HG03108 (cell line): ENCODE measurements around the gene MRFAP1.
"Not testable (repeated sequence)": the region's sequence is repeated elsewhere in the genome, so short reads cannot be mapped to it uniquely, and the experiment has no call there.

Experiments
- ATAC-seq: cut with Tn5 transposase; IDR thresholded peaks from one replicate; pipeline ENCODE4 v1.9.1; 2021; ENCODE audit warnings: moderate library complexity; ENCODE audit not compliant: unreplicated experiment

MRFAP1 gene

GRCh38 chr4:6663596-6664393, 23.3 kb downstream of the MRFAP1 start:
- no peak for ATAC-seq

GRCh38 chr4:6665320-6665654, 24.8 kb downstream of the MRFAP1 start:
- no peak for ATAC-seq

GRCh38 chr4:6668391-6668790, 27.9 kb downstream of the MRFAP1 start:
- ATAC-seq = no peak

GRCh38 chr4:6671648-6672047, 31.2 kb downstream of the MRFAP1 start:
- no peak for ATAC-seq

GRCh38 chr4:6672131-6672530, 31.6 kb downstream of the MRFAP1 start:
- no peak for ATAC-seq

GRCh38 chr4:6672541-6673190, 32.2 kb downstream of the MRFAP1 start:
- ATAC-seq = not testable (repeated sequence)

- not testable (repeated sequence) for ATAC-seq
Measured at GRCh38 chr4:6673191-6673659, 32.7 kb downstream of the MRFAP1 start.

- ATAC-seq = peak; percentile 63
Measured at GRCh38 chr4:6673660-6674499, 33.4 kb downstream of the MRFAP1 start.

GRCh38 chr4:6674500-6675149, 34.1 kb downstream of the MRFAP1 start:
- peak; percentile 38 for ATAC-seq

GRCh38 chr4:6676722-6677558, 36.5 kb downstream of the MRFAP1 start:
- no peak for ATAC-seq

GRCh38 chr4:6680372-6681034, 40.0 kb downstream of the MRFAP1 start:
- ATAC-seq = no peak

- no peak for ATAC-seq
Measured at GRCh38 chr4:6681191-6681590, 40.7 kb downstream of the MRFAP1 start.

GRCh38 chr4:6682862-6683590, 42.5 kb downstream of the MRFAP1 start:
- ATAC-seq = no peak

GRCh38 chr4:6684656-6685055, 44.2 kb downstream of the MRFAP1 start:
- ATAC-seq = no peak

- no peak for ATAC-seq
Measured at GRCh38 chr4:6686104-6686787, 45.8 kb downstream of the MRFAP1 start.

GRCh38 chr4:6687947-6688878, 47.7 kb downstream of the MRFAP1 start:
- ATAC-seq = no peak

- ATAC-seq = peak; percentile 69
Measured at GRCh38 chr4:6688879-6689505, 48.5 kb downstream of the MRFAP1 start.
